Measurements from ENCODE around the gene BCL6B.

Gene BCL6B

GRCh38 chr17:7019367-7019766, 3.5 kb upstream of the BCL6B start:
- H3K27me3 ChIP-seq (ENCODE audit: control insufficient read depth, insufficient read depth, low read length, poor library complexity, severe bottlenecking): peaks cover 42% of the 10 kb centered on the region
- H3K9me3 ChIP-seq (ENCODE audit: control insufficient read depth, low read length): no peaks in the 10 kb centered on the region
- WGBS, 2 experiments: 62 to 70% methylated on average over 10 of the region's 10 CpGs
- peaks cover 6% of the 10 kb centered on the region for H3K4me1 ChIP-seq (ENCODE audit: control insufficient read depth, insufficient read depth, low read length)
- no peak overlapping the region for H3K4me3 ChIP-seq (ENCODE audit: insufficient read depth, low read depth, low read length)
- H3K27ac ChIP-seq (ENCODE audit: insufficient read depth, low read depth, low read length, poor library complexity, severe bottlenecking): no peak overlapping the region
- no peaks in the 10 kb centered on the region for H3K36me3 ChIP-seq (ENCODE audit: control insufficient read depth, insufficient read depth, low read length)

GRCh38 chr17:7019839-7020519, 2.9 kb upstream of the BCL6B start:
- Histone ChIP-seq H3K9me3 (ENCODE audit: control insufficient read depth, low read length) (no peaks in the 10 kb centered on the region), H3K4me3 (ENCODE audit: insufficient read depth, low read depth, low read length) (no peak overlapping the region), H3K36me3 (ENCODE audit: control insufficient read depth, insufficient read depth, low read length) (no peaks in the 10 kb centered on the region), H3K27ac (ENCODE audit: insufficient read depth, low read depth, low read length, poor library complexity, severe bottlenecking) (no peak overlapping the region), H3K4me1 (ENCODE audit: control insufficient read depth, insufficient read depth, low read length) (peaks cover 6% of the 10 kb centered on the region), H3K27me3 (ENCODE audit: control insufficient read depth, insufficient read depth, low read length, poor library complexity, severe bottlenecking) (peaks cover 47% of the 10 kb centered on the region)
- WGBS, 2 experiments: 26 to 28% methylated on average over 12 of the region's 16 CpGs

GRCh38 chr17:7020894-7021664, 1.8 kb upstream of the BCL6B start:
- Histone ChIP-seq H3K27ac (ENCODE audit: insufficient read depth, low read depth, low read length, poor library complexity, severe bottlenecking) (no peak overlapping the region), H3K4me3 (ENCODE audit: insufficient read depth, low read depth, low read length) (no peak overlapping the region), H3K27me3 (ENCODE audit: control insufficient read depth, insufficient read depth, low read length, poor library complexity, severe bottlenecking) (peaks cover 47% of the 10 kb centered on the region), H3K36me3 (ENCODE audit: control insufficient read depth, insufficient read depth, low read length) (no peaks in the 10 kb centered on the region), H3K9me3 (ENCODE audit: control insufficient read depth, low read length) (no peaks in the 10 kb centered on the region), H3K4me1 (ENCODE audit: control insufficient read depth, insufficient read depth, low read length) (no peaks in the 10 kb centered on the region)
- 83 to 86% methylated on average over 11 of the region's 11 CpGs for WGBS, 2 experiments

DNA sequence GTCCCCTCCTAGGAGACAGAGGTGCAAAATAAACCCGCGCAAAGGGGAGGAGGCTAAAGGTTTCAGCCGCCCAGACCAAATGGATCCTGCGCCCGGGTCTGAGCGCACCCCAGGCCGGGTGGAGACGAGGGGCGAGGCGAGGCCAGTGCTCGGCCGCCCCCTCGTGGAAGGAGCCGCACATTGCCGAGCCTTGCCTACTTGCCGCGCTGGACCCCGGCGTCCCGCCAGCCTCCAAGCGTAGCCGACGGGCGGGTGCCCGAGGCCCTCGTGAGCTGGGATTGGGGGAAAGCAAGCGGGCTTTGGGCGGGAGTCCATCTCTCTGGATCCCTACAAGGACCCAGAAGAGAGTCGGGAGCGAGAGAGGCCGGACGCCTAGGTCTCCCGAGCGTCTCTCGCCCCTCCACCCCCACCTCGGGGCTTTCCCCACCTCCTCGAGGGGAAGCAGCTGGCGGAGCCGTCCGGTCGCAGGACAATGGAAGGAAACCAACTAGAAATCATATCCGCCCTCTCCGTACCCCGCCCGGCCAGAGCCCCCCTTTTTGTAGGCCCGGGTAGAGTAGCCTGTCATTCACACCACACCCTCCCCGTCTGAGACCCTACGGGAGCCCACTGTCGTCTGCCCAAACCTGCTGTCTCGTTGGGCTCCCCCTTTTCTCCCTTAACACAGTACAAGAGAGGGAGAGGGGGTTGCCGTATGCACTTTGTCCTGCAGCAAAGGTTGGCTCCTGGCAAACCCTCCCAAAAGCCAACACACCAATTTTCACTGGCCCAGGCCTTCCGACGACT, 664 bp upstream of the BCL6B start:
- H3K4me3 ChIP-seq (ENCODE audit: insufficient read depth, low read depth, low read length): peak overlapping the region; percentile 22
- 11 to 12% methylated on average over 53 of the region's 53 CpGs for WGBS, 2 experiments

DNA sequence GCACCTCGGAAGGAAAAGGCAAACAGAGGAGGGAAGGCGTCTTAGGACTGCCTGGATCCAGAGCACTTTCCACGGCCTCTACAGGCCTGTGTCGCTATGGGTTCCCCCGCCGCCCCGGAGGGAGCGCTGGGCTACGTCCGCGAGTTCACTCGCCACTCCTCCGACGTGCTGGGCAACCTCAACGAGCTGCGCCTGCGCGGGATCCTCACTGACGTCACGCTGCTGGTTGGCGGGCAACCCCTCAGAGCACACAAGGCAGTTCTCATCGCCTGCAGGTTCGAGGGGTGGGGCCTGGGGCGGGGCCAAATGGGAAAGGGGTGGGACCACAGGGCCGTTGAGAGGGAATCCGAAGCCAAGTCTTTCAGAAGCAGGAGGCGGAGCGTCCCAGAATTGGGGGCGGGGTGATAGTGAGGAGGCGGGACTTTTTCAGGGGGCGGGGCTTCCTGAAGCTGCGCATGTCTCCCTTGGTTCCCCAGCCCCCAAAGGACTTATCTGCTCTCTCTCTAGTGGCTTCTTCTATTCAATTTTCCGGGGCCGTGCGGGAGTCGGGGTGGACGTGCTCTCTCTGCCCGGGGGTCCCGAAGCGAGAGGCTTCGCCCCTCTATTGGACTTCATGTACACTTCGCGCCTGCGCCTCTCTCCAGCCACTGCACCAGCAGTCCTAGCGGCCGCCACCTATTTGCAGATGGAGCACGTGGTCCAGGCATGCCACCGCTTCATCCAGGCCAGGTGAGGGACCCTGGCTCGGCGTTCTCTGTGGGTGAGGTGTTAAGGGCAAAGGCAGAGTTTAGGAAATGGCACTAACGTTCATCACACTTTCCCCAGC, 939 bp downstream of the BCL6B start:
- Histone ChIP-seq H3K9me3 (ENCODE audit: control insufficient read depth, low read length) (no peaks in the 10 kb centered on the region), H3K36me3 (ENCODE audit: control insufficient read depth, insufficient read depth, low read length) (no peaks in the 10 kb centered on the region), H3K27ac (ENCODE audit: insufficient read depth, low read depth, low read length, poor library complexity, severe bottlenecking) (no peak overlapping the region), H3K4me3 (ENCODE audit: insufficient read depth, low read depth, low read length) (no peak overlapping the region), H3K4me1 (ENCODE audit: control insufficient read depth, insufficient read depth, low read length) (no peaks in the 10 kb centered on the region), H3K27me3 (ENCODE audit: control insufficient read depth, insufficient read depth, low read length, poor library complexity, severe bottlenecking) (peaks cover 47% of the 10 kb centered on the region)
- WGBS, 2 experiments: 51 to 54% methylated on average over 51 of the region's 51 CpGs

More for the DNA sequence above, 664 bp upstream of the BCL6B start:
- no peak overlapping the region for H3K27ac ChIP-seq (ENCODE audit: insufficient read depth, low read depth, low read length, poor library complexity, severe bottlenecking)
- no peaks in the 10 kb centered on the region for H3K36me3 ChIP-seq (ENCODE audit: control insufficient read depth, insufficient read depth, low read length)
- no peaks in the 10 kb centered on the region for H3K4me1 ChIP-seq (ENCODE audit: control insufficient read depth, insufficient read depth, low read length)
- peaks cover 47% of the 10 kb centered on the region for H3K27me3 ChIP-seq (ENCODE audit: control insufficient read depth, insufficient read depth, low read length, poor library complexity, severe bottlenecking)
- no peaks in the 10 kb centered on the region for H3K9me3 ChIP-seq (ENCODE audit: control insufficient read depth, low read length)

GRCh38 chr17:7024402-7024785, 1.5 kb downstream of the BCL6B start:
- no peak overlapping the region for H3K27ac ChIP-seq (ENCODE audit: insufficient read depth, low read depth, low read length, poor library complexity, severe bottlenecking)
- no peaks in the 10 kb centered on the region for H3K36me3 ChIP-seq (ENCODE audit: control insufficient read depth, insufficient read depth, low read length)
- 94% methylated on average over 8 of the region's 8 CpGs for WGBS, 2 experiments
- no peak overlapping the region for H3K4me3 ChIP-seq (ENCODE audit: insufficient read depth, low read depth, low read length)
- no peaks in the 10 kb centered on the region for H3K4me1 ChIP-seq (ENCODE audit: control insufficient read depth, insufficient read depth, low read length)
- no peaks in the 10 kb centered on the region for H3K9me3 ChIP-seq (ENCODE audit: control insufficient read depth, low read length)
- peaks cover 47% of the 10 kb centered on the region for H3K27me3 ChIP-seq (ENCODE audit: control insufficient read depth, insufficient read depth, low read length, poor library complexity, severe bottlenecking)

- 74 to 89% methylated on average over 1 of the region's 1 CpG for WGBS, 2 experiments
- Histone ChIP-seq H3K9me3 (ENCODE audit: control insufficient read depth, low read length) (no peaks in the 10 kb centered on the region), H3K27ac (ENCODE audit: insufficient read depth, low read depth, low read length, poor library complexity, severe bottlenecking) (no peak overlapping the region), H3K4me1 (ENCODE audit: control insufficient read depth, insufficient read depth, low read length) (no peaks in the 10 kb centered on the region), H3K4me3 (ENCODE audit: insufficient read depth, low read depth, low read length) (no peak overlapping the region), H3K27me3 (ENCODE audit: control insufficient read depth, insufficient read depth, low read length, poor library complexity, severe bottlenecking) (peaks cover 46% of the 10 kb centered on the region), H3K36me3 (ENCODE audit: control insufficient read depth, insufficient read depth, low read length) (no peaks in the 10 kb centered on the region)
These were observed 2.4 kb downstream of the BCL6B start for GRCh38 chr17:7025245-7025644.

- no peak overlapping the region for H3K4me3 ChIP-seq (ENCODE audit: insufficient read depth, low read depth, low read length)
- H3K27ac ChIP-seq (ENCODE audit: insufficient read depth, low read depth, low read length, poor library complexity, severe bottlenecking): no peak overlapping the region
- H3K4me1 ChIP-seq (ENCODE audit: control insufficient read depth, insufficient read depth, low read length): no peaks in the 10 kb centered on the region
- H3K27me3 ChIP-seq (ENCODE audit: control insufficient read depth, insufficient read depth, low read length, poor library complexity, severe bottlenecking): peaks cover 32% of the 10 kb centered on the region
- no peaks in the 10 kb centered on the region for H3K36me3 ChIP-seq (ENCODE audit: control insufficient read depth, insufficient read depth, low read length)
- no peaks in the 10 kb centered on the region for H3K9me3 ChIP-seq (ENCODE audit: control insufficient read depth, low read length)
- WGBS, 2 experiments: 94% methylated on average over 29 of the region's 29 CpGs
These were observed 3.7 kb downstream of the BCL6B start for GRCh38 chr17:7026471-7027115.

- H3K4me3 ChIP-seq (ENCODE audit: insufficient read depth, low read depth, low read length): no peak overlapping the region
- no peaks in the 10 kb centered on the region for H3K9me3 ChIP-seq (ENCODE audit: control insufficient read depth, low read length)
- H3K27ac ChIP-seq (ENCODE audit: insufficient read depth, low read depth, low read length, poor library complexity, severe bottlenecking): no peak overlapping the region
- H3K27me3 ChIP-seq (ENCODE audit: control insufficient read depth, insufficient read depth, low read length, poor library complexity, severe bottlenecking): peaks cover 25% of the 10 kb centered on the region
- H3K36me3 ChIP-seq (ENCODE audit: control insufficient read depth, insufficient read depth, low read length): no peaks in the 10 kb centered on the region
- no peaks in the 10 kb centered on the region for H3K4me1 ChIP-seq (ENCODE audit: control insufficient read depth, insufficient read depth, low read length)
- WGBS, 2 experiments: 90% methylated on average over 13 of the region's 13 CpGs
These were observed 4.5 kb downstream of the BCL6B start for GRCh38 chr17:7027335-7027734.

All from ectodermal cell (in vitro differentiated cells).